ENCODE results near the gene TSPO2. TPM values are rescaled to one million over a fixed set of nuclear protein-coding genes. Genes with fewer than 3 reads are reported as not detected.

Gene TSPO2
- total and polyA plus RNA-seq, 2 of the 13 experiments (the other 11 are each of a cell fraction or from before 2014, with no cell fraction given) = 0.55 TPM; not detected in 1

DNA sequence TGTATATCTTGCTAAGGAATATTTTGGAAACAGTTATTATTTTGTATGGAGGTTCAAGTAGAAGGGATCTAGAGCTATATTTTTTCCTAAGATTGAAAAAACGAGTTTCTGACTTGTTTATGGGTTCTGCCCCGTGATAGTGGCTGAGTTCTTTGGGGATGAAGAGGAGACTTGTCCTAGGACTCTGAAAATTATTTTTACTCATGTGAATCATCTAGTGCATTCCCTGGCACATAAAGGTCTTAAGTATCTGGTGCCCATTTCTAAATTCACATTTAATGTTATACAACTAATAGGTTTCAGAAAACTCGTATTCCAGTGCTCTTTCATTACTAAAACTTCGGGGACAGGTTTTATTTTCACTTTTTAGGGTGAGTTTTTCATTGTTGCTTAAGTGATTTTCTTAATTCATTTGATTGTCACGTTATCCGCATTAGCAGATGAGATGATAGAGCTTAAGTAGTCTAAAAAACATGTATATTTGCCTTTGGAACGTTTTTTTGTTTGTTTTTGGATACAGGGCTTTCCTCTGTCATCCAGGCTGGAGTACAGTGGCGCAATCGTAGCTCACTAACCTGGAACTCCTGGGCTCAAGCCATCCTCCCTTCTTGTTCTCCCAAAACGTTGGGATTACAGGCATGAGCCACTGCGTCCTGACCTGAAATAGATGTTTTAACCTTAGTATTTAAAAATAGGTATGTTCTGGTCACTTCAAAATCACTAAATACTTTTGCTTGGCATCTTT, 32.6 kb downstream of the TSPO2 start (continued):
- TF ChIP-seq ZNF619 (CRISPR knock-in tag; IDR thresholded peaks at IDR 0.05) (no peak), ZNF761 (CRISPR knock-in tag; conservative IDR thresholded peaks at IDR 0.05) (no peak), SMC3 (IDR thresholded peaks at IDR 0.05; ENCODE audit: low read length) (no peak), SMAD3 (CRISPR knock-in tag; IDR thresholded peaks at IDR 0.05) (no peak), ZNF570 (CRISPR knock-in tag; IDR thresholded peaks at IDR 0.05; ENCODE audit: borderline replicate concordance) (no peak), ZNF451 (CRISPR knock-in tag; IDR thresholded peaks at IDR 0.05) (no peak), DDIT3 (CRISPR knock-in tag; IDR thresholded peaks at IDR 0.05) (no peak), PTBP1 (IDR thresholded peaks at IDR 0.05; ENCODE audit: low read depth, low read length, poor library complexity, severe bottlenecking) (no peak), ZNF335 (CRISPR knock-in tag; IDR thresholded peaks at IDR 0.05) (no peak), PREB (CRISPR knock-in tag; IDR thresholded peaks at IDR 0.05) (no peak), THAP11 (CRISPR knock-in tag; IDR thresholded peaks at IDR 0.05) (no peak), FOXA1 (IDR thresholded peaks at IDR 0.05) (no peak), FOXA1 (CRISPR knock-in tag; IDR thresholded peaks at IDR 0.05) (peak; percentile 33; the same call in 1 of the 2 replicates), IRX3 (CRISPR knock-in tag; IDR thresholded peaks at IDR 0.05; ENCODE audit: borderline replicate concordance, low read depth) (no peak), AGO2 (optimal IDR thresholded peaks at IDR 0.05; ENCODE audit: low read depth, low read length) (no peak), ARNTL (CRISPR knock-in tag; IDR thresholded peaks at IDR 0.05) (no peak), JARID2 (CRISPR knock-in tag; IDR thresholded peaks at IDR 0.05; ENCODE audit: insufficient replicate concordance) (no peak), SAP130 (CRISPR knock-in tag; IDR thresholded peaks at IDR 0.05; ENCODE audit: low read depth) (peak; percentile 30; the same call in 1 of the 2 replicates), RCOR2 (CRISPR knock-in tag; IDR thresholded peaks at IDR 0.05) (no peak), ERF (CRISPR knock-in tag; IDR thresholded peaks at IDR 0.05) (no peak), YEATS4 (CRISPR knock-in tag; IDR thresholded peaks at IDR 0.05; ENCODE audit: borderline replicate concordance) (no peak), NFE2L2 (IDR thresholded peaks at IDR 0.05; ENCODE audit: low read length) (no peak)
- TF ChIP-seq, protein P1, sequence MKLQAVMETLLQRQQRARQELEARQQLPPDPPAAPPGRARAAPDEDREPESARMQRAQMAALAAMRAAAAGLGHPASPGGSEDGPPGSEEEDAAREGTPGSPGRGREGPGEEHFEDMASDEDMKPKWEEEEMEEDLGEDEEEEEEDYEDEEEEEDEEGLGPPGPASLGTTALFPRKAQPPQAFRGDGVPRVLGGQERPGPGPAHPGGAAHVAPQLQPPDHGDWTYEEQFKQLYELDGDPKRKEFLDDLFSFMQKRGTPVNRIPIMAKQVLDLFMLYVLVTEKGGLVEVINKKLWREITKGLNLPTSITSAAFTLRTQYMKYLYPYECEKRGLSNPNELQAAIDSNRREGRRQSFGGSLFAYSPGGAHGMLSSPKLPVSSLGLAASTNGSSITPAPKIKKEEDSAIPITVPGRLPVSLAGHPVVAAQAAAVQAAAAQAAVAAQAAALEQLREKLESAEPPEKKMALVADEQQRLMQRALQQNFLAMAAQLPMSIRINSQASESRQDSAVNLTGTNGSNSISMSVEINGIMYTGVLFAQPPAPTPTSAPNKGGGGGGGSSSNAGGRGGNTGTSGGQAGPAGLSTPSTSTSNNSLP (IDR thresholded peaks at IDR 0.05; ENCODE audit: low read depth, low read length) = no peak
- TF ChIP-seq, protein P2, sequence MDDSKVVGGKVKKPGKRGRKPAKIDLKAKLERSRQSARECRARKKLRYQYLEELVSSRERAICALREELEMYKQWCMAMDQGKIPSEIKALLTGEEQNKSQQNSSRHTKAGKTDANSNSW (CRISPR knock-in tag; IDR thresholded peaks at IDR 0.05; ENCODE audit: borderline replicate concordance) = no peak
- TF ChIP-seq, protein P3, sequence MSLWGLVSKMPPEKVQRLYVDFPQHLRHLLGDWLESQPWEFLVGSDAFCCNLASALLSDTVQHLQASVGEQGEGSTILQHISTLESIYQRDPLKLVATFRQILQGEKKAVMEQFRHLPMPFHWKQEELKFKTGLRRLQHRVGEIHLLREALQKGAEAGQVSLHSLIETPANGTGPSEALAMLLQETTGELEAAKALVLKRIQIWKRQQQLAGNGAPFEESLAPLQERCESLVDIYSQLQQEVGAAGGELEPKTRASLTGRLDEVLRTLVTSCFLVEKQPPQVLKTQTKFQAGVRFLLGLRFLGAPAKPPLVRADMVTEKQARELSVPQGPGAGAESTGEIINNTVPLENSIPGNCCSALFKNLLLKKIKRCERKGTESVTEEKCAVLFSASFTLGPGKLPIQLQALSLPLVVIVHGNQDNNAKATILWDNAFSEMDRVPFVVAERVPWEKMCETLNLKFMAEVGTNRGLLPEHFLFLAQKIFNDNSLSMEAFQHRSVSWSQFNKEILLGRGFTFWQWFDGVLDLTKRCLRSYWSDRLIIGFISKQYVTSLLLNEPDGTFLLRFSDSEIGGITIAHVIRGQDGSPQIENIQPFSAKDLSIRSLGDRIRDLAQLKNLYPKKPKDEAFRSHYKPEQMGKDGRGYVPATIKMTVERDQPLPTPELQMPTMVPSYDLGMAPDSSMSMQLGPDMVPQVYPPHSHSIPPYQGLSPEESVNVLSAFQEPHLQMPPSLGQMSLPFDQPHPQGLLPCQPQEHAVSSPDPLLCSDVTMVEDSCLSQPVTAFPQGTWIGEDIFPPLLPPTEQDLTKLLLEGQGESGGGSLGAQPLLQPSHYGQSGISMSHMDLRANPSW (CRISPR knock-in tag; IDR thresholded peaks at IDR 0.05; ENCODE audit: borderline replicate concordance) = no peak

Measured in HepG2 (cell line).